ENCODE measurements around the gene LRRC45.

DNA sequence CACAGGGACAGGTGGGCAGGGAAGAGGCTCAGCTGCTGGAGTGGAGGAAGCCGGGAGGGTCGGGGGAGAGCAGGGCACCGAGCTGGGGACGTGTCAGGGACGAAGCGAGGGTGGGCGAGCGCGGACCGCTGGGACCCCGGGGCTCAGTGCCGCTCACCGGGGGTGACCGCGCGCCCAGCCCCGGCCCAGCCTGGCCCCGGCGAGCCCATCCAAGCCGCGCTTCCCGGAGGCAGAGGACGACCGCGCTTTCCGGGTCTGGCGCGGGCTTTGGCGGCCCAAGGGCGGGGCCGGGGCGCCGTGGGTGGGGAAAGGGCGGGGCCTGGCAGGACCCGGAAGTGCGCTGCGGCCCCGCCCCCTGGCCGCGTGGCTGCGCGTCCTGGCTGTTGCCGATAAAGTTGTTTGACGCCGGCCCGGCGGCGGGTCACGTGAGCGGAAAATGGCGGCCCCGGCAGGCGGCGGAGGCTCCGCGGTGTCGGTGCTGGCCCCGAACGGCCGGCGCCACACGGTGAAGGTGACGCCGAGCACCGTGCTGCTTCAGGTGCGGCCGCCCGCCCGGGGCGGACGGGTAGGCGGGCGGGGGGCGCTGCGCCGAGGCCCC is 45.8 kb upstream of the LRRC45 start, which contains the start of gene ASPSCR1:
- TF ChIP-seq, protein P1, sequence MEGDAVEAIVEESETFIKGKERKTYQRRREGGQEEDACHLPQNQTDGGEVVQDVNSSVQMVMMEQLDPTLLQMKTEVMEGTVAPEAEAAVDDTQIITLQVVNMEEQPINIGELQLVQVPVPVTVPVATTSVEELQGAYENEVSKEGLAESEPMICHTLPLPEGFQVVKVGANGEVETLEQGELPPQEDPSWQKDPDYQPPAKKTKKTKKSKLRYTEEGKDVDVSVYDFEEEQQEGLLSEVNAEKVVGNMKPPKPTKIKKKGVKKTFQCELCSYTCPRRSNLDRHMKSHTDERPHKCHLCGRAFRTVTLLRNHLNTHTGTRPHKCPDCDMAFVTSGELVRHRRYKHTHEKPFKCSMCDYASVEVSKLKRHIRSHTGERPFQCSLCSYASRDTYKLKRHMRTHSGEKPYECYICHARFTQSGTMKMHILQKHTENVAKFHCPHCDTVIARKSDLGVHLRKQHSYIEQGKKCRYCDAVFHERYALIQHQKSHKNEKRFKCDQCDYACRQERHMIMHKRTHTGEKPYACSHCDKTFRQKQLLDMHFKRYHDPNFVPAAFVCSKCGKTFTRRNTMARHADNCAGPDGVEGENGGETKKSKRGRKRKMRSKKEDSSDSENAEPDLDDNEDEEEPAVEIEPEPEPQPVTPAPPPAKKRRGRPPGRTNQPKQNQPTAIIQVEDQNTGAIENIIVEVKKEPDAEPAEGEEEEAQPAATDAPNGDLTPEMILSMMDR (IDR thresholded peaks at IDR 0.05; ENCODE audit: borderline replicate concordance, extremely low read depth, low read length, poor library complexity, severe bottlenecking), result no peak
- TF ChIP-seq EZH2 (IDR thresholded peaks at IDR 0.05; ENCODE audit: borderline replicate concordance, low read depth, low read length, severe bottlenecking), result no peak

Data from DND-41 (cell line).